Activated CD4-positive, alpha-beta T cell treated with anti-CD3 and anti-CD28 coated beads, Interleukin-10, Interleukin-2, amounts not matched to agents 100 ng/mL and 50 ng/mL, durations not matched to agents 16 hours and 8 hours (primary cell): ENCODE data around the gene CBLN2.

Source experiments
- DNase-seq: peaks from one replicate; pipeline ENCODE4 v3.0.0-alpha.2; 2020

The CBLN2 gene

DNA sequence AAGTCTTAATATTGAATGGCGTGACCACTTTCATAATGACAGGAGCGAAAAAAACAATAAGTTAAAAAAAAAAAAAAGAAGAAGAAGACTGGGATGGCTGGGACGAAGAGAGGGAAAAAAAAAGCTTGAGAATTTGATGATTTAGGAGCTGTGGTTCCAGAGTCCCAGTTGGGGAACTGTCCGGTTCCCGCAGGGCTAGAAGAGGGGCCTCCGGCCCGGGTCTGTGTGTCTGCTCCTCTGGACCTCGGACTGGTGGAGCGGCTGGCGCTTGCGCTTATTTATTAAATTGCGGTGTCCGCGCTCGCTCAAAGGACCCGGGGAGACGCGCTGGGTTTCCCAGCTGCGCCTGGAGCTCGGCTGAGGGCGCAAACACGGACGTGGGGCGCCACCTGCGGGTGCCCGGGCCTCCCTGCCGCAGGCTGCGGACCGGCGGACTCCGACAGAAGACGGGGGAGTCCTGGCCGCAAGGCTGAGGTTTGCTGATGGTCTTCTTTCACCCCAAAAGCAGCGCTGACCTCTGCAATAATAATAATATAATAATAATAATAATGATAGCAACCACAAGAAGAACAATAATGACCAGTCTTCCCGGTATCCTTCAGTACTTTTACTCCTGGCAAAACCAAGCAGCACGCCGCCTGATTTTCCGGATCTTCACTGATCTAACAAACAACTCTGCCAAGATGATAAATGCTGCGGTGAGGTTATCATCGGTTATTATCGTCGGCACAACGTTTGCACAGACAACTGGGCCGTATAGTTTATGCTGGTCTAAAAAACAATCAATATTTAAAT lies at the start of gene CBLN2:
TSS of gene CBLN2 (minus strand) at position 251 of the 795 bp plus-strand sequence. CDS start 2,182 bp downstream, outside the sequence.
- peak; percentile 67 for DNase-seq

DNA sequence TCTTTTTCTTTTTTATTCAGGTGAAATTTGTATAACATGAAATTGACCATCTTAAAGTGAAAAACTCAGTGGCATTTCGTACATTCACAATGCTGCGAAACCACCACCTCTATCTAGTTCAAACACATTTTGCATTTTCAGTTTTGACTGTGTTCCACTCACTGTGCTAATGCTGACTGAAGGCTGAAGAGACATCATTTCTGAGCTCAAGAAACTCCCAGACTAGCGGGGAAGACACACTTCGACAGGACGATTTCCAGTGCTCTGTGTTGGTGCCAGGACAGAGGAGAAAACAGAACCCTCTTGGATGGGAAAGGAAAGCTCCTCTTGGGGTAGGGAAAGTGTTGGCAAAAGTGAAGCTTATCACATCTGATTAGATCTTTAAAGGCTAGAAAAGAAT lies 44.2 kb upstream of the CBLN2 start:
- DNase-seq: no peak

DNA sequence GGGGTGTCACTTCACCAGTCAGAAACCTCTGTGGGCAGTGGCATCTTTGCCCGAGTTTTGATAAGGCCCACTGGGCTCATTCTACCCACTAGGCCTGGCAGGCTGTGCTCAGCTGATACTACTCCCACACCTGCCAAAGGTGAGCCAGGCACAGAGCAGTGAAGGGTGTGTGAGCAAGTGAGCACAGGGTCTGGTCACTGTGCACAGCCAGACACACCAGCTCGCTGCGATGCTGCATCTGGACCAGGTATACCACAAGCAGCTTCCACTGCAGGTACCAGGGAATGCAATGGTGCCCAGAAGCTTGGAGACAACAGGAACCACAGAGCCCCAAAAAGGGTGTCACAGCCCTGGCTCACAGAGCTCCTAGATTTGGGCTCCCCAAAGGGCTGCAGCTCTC lies 40.6 kb upstream of the CBLN2 start:
- DNase-seq: no peak

DNA sequence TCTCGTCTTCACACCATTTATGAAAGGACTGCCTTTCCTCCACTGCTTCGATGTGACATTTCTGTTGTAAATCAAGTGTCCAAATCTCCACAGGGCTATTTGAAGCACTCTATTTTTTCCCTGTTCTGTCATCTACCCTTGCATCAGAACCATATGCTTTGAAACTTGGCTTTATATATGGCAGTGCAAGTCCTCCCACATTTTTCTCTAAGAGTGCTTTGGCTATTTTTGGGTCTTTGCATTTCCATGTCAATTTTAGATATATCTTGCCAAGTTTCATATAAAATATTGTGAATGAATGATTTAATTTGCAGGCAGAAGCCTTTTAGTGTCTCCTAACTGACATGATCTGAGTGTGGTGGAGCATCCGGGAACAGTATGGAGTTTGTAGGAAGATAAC lies 37.8 kb upstream of the CBLN2 start:
- no peak for DNase-seq

DNA sequence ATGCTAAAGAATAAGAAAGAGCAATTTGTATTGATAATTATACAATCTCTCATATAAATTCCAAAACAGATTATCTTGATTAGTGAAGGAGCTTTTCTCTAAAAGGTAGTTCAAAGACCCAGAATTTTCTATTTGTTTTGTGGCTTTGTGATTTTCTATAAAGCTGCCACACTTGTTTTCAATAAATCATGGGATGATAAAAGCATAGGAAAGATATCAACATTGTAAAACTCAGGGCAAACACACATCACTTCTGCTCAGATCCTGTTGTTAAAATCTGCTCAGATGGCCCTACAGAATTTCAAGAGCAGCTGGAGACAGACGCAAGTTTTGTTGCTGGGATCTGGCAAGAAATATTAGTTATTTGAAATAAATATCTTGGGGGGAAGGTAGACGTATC lies 28.8 kb upstream of the CBLN2 start:
- no peak for DNase-seq

DNA sequence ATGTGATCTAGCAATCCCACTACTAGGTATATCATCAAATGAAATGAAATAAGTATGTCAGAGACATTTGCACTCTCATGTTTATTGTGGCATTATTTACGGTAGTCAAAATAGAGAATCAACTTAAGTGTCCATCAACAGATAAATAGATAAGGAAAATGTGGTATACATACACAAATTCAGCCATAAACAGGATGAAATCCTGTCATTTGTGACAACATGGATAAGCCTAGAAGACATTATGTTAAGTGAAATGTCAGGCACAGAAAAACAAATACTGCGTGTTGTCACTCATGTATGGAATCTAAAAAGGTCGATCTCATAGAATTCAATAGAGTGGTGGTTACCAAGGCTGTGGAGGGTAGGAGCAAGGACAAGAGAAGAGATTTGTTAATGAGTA lies 22.1 kb upstream of the CBLN2 start:
- DNase-seq: no peak

DNA sequence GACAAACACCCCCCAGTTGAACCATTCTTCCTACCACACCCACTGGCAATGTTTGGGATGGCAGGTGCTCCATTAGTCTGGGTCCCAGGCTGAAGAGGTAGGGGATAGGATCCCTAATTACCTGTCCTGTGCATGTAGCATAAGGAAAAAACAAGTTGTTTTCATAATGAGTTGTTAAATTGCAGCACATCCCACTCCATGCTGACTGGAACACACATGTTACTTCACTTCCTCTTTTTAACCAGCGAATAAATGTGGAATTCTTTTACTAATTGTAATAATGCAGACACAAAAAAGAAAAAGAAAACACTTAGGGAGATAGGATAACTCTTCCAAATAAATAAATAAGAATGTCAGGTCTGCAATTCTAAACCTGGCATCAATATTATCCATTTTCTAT lies 11.8 kb upstream of the CBLN2 start:
- no peak for DNase-seq

DNA sequence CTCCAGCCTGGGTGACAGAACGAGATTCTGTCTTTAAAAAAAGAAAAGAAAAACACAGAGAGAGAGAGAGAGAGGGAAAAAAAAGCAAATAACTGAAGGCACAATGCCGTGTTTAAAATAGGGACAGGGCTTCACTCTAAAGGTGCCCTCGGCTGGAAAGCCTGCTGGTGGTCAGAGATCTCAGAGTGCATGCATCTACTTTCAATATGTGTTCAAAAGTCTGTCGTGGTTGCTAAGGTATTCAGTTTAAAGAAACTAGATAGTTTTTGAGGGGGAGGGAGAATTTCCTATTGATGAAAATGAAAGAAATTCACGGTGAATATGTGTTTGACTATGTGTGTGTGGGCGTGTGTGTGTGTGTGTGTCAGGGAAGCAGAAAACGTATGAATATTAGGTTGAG lies 11.0 kb upstream of the CBLN2 start:
- DNase-seq: no peak

DNA sequence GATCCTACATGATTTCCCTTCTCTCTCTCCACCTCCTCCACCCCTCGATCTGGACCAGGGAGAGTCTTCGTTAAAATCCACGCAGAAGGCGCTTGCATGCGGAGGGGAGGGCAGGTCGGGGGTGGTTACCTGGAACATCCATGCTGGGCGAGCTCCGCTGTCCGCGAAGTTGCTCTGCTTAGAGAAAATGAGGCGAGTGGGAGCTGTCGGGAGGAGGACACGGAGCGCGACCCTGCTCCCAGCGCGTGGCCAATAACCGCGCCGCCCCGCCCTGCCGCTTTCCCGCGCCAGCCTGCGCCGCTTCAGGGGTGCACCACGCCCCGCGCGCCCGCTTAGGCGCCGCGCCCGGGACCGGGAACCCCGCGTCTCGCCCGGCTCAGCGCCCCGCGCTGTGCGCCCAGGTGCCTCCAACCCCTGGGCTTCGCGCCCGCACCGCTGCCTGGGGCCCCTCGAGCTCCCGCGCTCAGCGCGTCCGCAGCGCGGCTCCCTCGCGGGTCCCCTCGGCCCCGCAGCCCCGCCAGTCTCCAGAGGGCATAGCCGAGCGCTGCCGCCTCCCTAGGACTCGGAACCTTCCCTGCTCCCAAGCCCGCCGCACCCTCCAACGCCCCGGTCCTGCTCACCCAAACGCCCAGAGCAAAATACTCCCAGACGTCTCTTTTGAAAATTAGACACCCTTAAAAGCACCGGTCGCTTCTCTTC lies 636 bp downstream of the CBLN2 start:
- DNase-seq: no peak

DNA sequence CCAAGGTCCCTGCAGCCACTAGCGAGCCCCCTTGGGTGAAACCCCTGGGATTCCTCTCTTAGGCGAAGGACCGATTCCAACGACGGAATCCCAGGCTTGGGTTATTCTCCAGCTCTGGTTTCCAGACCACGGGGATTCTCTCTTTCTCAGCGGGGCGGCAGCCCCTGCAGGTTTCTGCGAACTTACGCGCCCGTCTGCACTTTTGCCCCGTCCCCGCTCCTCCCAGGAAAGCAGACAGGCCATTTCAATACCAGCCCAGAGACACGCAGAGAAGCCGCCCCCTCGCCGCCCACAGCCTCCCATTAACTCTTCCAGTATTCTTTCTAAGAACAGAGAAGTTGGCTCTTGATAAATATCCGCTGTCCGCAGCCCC lies 1.2 kb downstream of the CBLN2 start:
- DNase-seq: no peak

DNA sequence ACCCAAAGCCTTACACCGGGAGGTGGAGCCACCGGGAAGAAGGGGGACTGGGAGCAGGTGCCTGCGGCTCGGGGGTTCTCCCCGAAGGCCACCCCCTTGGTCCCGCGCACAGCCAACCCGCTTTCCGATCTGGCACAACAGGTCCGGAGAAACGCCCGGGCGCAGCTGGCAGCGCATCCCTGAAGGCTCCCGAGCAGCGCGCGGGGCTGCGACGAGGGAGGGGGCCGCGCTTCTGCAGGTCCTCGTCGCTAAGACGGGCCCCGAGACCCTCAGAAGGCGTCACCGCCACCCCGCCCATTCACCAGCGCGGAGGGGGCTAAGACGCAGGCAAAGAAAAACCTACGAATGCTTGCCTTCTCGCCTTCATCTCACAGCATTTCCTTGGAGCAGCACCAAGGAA lies 1.8 kb downstream of the CBLN2 start:
- no peak for DNase-seq

DNA sequence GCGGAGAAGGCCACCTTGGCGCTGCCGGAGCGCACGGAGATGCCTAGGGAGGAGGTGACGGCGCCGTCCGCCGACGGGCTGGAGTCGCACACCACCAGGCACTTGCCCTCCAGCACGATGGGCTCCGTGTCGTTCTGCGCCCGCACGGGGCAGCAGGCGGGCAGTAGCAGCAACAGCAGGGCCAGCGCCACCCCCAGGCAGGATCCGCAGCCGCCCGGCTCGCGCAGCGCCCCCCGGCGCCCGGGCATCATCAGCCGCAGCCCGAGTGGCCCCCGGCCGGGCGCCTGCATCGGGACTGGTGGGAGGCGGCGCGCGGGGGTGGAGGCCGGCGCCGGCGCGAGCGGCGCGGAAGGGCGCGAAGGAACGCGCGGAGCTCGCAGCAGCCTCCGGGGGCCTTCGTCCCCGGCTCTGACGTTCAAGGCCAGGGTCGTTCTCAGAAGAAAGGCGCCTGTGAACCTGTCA lies 2.2 kb downstream of the CBLN2 start:
- DNase-seq: no peak

DNA sequence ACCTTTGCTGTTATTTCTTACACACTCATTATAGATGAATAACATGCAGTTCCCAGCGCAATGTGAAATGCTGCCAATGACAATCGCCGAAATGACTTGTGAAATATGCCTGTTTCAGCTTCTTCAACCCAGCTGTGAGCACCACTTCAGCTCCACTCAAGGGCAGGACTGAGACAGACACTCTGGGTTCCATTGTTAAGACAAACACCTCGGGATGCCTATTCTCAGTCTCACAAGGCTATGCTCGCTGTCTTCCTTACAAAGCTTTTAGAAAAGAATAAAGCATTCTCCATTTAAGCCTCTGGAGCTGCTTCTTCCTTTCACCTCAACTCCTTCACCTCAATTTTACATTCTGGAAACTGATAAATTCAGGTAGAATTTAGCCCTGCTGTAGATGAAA lies 4.2 kb downstream of the CBLN2 start:
- DNase-seq: no peak

DNA sequence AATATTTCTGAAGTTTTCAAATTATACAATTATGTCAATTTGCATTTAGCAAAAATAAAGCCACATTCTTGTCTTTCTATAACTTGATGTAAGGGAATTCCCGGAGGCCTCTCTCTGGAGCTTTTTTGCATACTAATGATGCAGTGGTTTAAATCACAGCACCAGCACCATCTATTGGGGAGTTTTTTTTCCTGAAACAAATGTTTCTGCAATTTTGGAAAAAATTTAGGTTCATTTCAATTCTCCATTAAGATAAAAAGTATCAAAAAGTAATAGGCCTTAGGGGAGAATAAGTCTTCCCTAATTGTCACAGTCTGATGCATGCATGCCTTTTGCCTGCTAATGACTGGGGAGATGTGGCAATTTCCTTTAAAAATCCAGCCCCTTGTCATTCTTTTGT lies 13.5 kb downstream of the CBLN2 start:
- no peak for DNase-seq

DNA sequence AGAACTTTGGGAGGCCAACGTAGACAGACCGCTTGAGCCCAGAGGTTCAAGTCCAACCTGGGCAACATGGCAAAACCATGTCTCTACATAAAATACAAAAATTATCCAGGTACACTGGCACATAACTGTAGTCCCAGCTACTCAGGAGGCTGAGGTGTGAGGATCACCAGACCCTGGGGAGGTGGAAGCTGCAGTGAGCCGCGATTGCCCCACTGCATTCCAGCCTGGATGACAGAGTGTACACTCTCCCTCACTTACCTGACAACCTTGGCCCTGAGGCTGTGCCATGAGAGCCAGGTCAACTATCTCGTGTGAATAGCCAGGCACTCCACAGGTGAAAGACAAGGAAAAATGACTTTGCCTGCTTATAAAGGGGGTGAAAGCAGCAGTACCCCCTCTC lies 39.3 kb downstream of the CBLN2 start:
- no peak for DNase-seq

DNA sequence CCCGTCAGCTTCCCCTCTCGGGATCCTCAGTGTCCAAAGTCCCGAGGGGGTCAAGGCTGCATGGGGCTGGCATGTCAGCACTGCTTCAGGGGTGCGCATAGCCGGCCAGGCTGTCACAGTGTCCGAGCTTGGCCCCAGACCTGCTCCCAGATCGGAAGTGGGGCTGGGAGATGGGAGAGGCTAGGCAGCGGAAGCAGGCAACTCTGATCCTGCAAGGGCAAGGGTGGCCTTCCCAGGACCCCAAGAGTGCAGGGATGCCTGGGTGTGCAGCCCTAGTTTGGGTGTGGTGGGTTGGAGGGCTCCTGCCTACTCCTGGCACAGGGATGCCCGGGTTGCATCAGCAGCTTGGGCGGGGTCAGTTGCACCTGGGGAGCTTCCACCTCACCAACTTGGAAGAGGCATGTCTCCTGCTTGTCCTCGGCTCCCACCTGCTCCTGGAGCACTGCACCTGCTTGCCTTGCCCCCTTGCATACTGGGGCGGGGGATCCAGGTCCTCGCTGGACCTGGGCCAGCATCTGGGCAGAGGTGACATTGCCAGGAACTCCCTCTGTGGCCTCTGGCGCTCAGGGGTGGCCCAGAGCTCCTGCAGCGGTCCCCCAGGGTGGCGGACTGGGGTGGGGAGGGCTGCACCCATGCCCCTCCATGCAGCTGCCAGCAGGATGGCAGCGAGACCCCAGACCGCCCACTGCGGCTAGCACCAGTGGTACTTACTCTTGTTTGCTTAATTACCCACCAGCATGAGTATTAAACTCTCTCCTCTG lies 41.3 kb downstream of the CBLN2 start:
- no peak for DNase-seq

DNA sequence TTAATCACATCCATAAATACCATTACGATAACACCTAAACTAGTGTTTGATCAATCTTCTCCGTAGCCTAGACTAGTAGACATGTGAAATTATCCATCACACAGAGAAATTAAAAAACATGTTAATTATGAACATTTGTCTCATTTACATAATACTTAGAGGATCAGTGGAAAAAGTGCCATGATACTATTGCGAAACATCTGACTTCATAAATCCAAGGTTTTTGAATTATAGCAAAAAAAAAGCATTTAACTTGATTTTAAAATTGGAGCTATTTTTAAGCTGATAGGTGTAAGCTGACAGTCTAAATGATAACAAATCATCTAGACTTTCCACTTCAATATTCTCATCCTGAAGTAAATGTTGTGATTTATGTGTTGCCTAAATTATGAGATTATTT lies 51.6 kb downstream of the CBLN2 start:
- DNase-seq: no peak
